GM19467 (cell line): Measurements from ENCODE around the gene IFNW1.

Source experiments
- ATAC-seq: cut with Tn5 transposase; IDR thresholded peaks from one replicate; pipeline ENCODE4 v1.9.1; 2021; ENCODE audit warnings: mild to moderate bottlenecking, moderate library complexity; ENCODE audit not compliant: unreplicated experiment

The IFNW1 gene

DNA sequence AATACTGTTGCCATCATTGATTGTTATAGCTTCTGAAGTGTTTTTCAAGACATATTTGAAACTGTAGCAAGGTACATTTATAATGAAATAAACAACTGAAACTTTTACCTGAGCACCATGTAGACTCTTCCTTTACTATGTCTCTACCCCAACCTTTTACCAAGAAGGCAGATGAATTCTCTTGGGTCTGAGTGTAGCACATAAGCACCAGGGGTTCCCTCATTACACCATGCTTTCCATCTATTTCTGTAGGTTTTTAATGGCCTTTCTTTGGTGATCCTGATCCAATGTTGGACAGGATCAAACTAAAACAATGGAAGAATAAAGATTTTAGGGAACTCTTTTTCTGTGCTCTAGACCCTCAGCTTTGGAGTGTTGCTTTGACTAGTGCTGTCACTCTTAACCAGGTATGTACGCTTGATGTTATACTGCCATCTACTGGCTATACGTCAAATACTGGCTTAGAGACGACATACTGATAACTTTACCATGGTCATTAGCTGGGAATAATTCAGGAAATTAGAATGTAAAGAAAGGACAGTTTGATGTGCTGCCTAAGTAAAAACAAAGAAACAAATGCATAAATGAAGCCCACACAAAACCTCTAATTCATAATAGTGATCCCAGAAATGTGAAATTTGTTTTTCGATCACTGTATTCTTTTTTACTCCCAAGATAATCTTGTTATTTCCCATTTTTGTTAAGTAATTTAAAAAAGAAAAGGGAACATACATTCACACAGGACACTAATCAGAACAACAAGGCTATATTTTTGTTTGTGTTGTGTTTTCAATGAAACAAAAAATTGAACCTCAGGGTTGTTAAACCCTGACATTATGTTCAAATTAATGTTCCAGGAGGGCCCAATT is 30.7 kb downstream of the IFNW1 start:
- peak; percentile 79 for ATAC-seq

DNA sequence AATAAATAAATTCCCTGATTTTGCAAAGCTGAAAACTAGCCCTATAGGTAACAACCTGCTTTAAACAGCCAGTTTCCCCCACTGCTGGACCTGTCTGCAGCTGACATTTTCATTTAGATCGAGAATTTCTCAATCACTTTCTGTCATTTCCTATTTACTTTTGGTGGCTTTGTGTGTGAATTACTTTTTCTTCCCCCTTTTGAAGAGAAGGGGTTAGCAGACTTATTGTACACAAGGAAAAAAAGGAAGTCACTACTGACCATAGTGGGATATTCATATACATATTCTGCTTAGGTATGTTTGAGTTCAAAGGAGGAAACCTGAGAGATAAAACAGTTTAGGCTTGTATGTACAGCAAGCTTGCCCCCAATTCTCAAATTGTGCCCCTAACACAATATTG is 36.8 kb downstream of the IFNW1 start:
- no peak for ATAC-seq

DNA sequence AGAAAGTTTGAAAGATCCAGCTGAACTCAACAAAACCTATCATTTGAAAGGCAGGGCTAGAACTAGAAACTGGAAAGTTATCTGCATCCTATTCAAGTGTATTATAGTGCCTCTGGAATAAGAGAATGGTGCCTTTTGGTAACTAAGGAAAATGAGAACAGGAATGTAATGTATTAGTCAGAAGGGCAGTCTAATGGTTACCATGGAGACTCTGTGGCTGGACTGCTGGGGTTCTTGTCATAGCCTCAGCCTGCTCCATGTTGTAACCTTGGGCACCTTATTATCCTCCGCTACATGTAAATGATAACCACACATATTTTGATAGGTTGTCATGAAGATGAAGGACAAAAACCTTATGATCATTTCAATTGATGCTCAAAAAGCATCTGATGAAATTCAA is 39.3 kb downstream of the IFNW1 start:
- ATAC-seq, result no peak

DNA sequence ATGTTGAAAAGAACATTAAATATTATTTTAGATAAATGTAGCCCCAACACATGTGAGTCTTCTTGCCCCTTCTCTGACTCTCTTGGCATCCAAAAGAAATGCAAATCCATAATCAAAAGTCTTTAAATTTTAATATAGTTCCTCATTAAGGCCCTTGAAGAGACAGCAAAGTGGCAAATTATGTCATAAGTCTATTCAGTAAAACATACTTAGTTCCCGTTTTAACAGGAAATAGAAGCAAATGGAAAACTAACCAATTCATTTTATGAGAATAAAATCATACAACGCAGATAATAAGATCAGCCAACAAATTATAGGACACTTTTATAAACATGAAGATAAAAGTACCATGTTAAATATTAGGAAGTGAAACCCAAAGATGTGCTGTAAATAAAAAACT is 43.8 kb downstream of the IFNW1 start:
- ATAC-seq, result no peak

DNA sequence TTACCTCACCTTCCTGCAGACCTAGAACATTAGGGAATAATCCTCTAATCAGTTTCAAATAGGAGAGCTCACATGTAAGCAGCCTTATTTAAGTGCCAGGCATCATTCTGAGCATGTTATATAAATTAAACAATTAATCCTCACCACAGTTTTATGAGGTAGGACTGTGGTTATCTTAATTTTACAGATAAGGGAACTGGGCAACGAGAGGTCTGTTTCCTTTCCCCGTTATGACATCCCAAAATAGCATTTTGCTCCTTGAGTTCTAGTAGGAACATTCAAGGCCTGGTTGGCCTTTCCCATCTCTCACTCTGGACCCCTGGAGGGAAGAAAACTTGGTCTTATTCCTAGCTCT is 44.8 kb downstream of the IFNW1 start:
- ATAC-seq, result no peak

DNA sequence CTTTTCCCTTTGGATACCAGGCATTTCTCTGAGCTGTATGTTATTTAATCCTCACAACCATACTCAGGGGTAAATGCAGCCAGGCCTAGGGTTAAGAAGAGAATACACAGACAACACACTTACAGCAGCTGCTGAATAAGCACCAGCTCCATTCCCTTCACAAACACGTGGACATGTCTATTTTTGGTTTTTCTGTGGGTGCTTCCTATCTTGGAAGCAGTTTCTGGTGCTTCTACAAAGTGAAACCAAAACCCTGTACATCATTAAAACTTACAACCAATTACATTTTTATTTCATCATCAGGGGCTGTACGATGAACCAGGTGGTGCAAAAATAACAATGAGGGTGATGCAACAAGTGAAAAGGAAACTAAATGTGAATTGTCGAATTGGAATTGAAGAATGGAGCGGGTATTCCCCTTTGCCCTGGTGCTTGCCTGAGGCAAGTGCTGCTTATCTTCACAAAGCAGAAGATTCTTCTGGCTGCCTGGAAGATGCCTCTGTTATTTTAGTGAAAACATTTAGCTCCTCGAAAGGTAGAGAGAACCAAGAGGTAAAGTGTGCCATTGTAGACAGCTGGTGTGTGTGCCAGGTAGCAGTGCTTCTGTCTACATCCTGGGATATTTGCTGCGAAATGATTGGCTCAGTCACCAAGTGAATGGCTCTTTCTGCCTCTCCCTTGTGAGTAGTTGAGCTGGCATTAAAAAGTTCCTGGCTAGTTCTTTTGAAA is 45.3 kb downstream of the IFNW1 start:
- ATAC-seq, result peak; percentile 74

DNA sequence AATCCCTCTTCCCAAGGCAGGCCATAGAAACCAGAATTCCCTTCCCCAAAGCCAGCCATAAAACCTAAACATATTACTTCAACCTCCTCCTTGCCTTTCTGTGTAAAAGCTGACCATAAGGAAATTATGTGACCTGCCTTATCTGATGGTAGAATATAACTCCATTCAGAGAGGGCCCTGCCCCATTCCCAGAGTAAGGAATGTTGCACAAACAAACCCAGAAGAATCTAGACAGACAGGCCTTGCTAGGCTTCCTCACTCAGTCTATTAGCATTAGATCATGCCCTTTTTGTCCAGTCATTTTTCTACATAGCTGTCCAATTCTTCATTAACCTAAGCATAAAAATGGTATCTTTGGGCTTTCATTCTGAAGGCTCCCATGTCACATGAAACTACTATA is 46.1 kb downstream of the IFNW1 start:
- ATAC-seq, result no peak
